HCT116 (cell line): ENCODE results near the gene PRR14L.

Experiments used
- EZH2 ChIP-seq: fragments of 200-600 bp; sonication (generic); IDR thresholded peaks from 2 replicates; pipeline ENCODE4 v1.6.1; 2017; ENCODE audit warnings: antibody characterized with exemption, mixed run types
- POLR2A ChIP-seq: IDR thresholded peaks from 2 replicates; pipeline ENCODE4 v1.7.0; 2011; ENCODE audit warnings: borderline replicate concordance; ENCODE audit not compliant: insufficient read depth, insufficient read length; ENCODE audit errors: extremely low read depth
- TCF7L2 ChIP-seq: IDR thresholded peaks from 2 replicates; pipeline ENCODE4 v1.7.0; 2011; ENCODE audit warnings: borderline replicate concordance, inconsistent platforms; ENCODE audit not compliant: insufficient read depth, insufficient read length; ENCODE audit errors: extremely low read depth
- TF ChIP-seq, protein P1 (sequence below), 3 experiments: fragments of 200-600 bp in 1 of 3; sonication (generic) in 1 of 3; IDR thresholded peaks in 2 of 3; conservative IDR thresholded peaks in 1 of 3; 2 replicates each; pipeline ENCODE4 v1.5.1; 2012 to 2017; ENCODE audit warnings: low read depth in 2 of 3, low read length in 2 of 3, antibody characterized with exemption in 1 of 3, borderline replicate concordance in 1 of 3, control low read depth in 1 of 3, mild to moderate bottlenecking in 1 of 3, mixed read lengths in 1 of 3, mixed run types in 1 of 3, moderate library complexity in 1 of 3; ENCODE audit not compliant: insufficient read depth in 1 of 3

DNA sequence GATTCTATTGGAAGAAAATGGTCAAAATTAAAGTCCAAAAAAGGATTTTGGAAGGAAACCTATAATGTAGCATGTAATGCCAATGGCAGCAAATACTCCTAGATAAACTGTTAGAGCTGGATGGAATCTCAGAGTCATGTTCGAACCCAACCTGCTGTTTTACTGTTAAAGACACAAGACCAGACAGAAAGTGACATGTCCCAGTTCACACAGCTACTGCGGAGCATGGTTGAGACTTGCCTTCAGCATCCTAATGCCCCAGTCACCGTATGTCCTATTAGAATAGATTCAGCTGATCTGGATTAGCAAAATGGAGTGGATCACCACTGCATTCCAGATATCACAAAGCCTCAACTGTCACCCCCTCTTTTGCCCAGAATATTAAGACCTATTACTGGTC, 102.9 kb downstream of the PRR14L start:
- TF ChIP-seq, protein P1, sequence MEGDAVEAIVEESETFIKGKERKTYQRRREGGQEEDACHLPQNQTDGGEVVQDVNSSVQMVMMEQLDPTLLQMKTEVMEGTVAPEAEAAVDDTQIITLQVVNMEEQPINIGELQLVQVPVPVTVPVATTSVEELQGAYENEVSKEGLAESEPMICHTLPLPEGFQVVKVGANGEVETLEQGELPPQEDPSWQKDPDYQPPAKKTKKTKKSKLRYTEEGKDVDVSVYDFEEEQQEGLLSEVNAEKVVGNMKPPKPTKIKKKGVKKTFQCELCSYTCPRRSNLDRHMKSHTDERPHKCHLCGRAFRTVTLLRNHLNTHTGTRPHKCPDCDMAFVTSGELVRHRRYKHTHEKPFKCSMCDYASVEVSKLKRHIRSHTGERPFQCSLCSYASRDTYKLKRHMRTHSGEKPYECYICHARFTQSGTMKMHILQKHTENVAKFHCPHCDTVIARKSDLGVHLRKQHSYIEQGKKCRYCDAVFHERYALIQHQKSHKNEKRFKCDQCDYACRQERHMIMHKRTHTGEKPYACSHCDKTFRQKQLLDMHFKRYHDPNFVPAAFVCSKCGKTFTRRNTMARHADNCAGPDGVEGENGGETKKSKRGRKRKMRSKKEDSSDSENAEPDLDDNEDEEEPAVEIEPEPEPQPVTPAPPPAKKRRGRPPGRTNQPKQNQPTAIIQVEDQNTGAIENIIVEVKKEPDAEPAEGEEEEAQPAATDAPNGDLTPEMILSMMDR (IDR thresholded peaks at IDR 0.05 in 2 of 3, conservative IDR thresholded peaks at IDR 0.05 in 1 of 3; ENCODE audit: borderline replicate concordance in 1 of 3, insufficient read depth in 1 of 3, low read depth in 2 of 3, low read length in 2 of 3) = no peak
- TF ChIP-seq EZH2 (no peak), POLR2A (no peak), TCF7L2 (no peak)
